ENCODE measurements around the gene NIPAL1. TPM values are rescaled to one million over a fixed set of nuclear protein-coding genes. Genes with fewer than 3 reads are reported as not detected.

The NIPAL1 gene
- polyA plus RNA-seq, 1 experiment, result 0.60 TPM

DNA sequence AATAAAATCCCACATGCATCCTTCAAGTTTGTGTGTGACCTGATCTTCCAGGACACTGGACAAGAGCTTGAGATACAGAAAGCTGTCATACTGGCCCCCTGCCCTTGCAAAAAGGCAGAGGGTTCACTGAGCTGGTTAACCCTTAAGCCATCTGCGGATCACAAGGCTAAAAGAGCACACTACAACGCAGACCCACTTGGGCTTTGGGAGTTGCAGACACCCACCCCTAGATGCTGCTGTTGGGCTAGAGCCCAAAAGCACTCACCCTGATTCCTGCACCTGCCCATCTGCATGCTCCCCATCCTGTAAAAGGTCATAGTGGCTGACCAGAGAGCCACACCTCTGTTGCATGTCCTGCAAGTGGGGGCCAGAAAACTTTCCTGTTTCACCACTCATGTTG lies 66.4 kb downstream of the NIPAL1 start:
- Histone ChIP-seq H3K4me3 (ENCODE audit: low read depth, low read length) (no peak overlapping the region), H3K27me3 (ENCODE audit: control insufficient read depth, insufficient read depth, low read length) (no peaks in the 10 kb centered on the region), H3K36me3 (ENCODE audit: control insufficient read depth, insufficient read depth, low read length) (no peaks in the 10 kb centered on the region)
- TF ChIP-seq, protein P1, sequence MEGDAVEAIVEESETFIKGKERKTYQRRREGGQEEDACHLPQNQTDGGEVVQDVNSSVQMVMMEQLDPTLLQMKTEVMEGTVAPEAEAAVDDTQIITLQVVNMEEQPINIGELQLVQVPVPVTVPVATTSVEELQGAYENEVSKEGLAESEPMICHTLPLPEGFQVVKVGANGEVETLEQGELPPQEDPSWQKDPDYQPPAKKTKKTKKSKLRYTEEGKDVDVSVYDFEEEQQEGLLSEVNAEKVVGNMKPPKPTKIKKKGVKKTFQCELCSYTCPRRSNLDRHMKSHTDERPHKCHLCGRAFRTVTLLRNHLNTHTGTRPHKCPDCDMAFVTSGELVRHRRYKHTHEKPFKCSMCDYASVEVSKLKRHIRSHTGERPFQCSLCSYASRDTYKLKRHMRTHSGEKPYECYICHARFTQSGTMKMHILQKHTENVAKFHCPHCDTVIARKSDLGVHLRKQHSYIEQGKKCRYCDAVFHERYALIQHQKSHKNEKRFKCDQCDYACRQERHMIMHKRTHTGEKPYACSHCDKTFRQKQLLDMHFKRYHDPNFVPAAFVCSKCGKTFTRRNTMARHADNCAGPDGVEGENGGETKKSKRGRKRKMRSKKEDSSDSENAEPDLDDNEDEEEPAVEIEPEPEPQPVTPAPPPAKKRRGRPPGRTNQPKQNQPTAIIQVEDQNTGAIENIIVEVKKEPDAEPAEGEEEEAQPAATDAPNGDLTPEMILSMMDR (IDR thresholded peaks at IDR 0.05; ENCODE audit: insufficient read depth, low read depth, low read length), result no peak
- CTCF ChIA-PET, result interaction anchor here (0.8 to 5.2 kb wide), 2 partner anchors 50 to 81 kb away, joined by 3 to 39 read pairs; no protein-coding TSS in a partner anchor
- POLR2A ChIA-PET, result no interaction called here
- DNase-seq (ENCODE audit: low read depth), result no peak

DNA sequence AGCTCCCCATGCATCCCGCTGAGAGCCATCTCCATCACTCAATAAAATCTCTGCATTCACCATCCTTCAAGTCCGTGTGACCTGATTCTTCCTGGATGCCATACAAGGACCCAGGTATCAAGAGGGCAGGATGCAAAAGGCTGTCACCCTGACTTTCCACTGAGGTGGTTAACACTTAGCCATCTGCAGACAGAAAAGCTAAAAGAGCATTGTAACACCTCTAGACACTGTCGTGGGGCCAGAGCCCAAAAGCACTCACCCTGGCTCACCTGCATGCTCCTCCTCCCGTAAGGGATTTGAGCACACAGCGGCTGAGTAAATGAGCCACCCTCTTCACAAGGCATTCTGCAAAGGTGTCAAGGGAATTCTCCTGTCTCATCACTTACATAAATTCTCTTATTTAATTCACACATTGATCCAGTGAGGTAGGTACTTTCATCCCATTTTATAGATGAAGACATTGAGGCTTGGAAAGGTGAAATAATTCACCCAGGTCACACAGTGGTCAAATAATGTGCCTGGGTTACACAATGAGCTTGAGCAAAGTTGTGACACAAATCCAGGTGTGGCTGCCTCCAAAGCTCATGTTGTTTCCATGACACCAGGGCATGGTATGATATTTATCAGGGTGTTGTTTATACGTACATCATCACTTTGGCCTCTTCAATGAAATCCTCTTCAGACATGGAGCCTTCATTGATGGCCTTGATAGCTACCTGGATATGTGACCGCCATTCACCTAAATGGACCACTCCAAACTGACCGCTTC lies 69.4 kb downstream of the NIPAL1 start:
- POLR2A ChIA-PET, result no interaction called here
- DNase-seq (ENCODE audit: low read depth), result no peak
- CTCF ChIA-PET, result interaction anchor here (0.6 to 5.2 kb wide), 14 partner anchors 10 to 89 kb away, joined by 3 to 39 read pairs (median 5); partner anchors contain the start of genes CNGA1, NIPAL1 and TXK
- no peak overlapping the region for H3K4me3 ChIP-seq (ENCODE audit: low read depth, low read length)
- H3K36me3 ChIP-seq (ENCODE audit: control insufficient read depth, insufficient read depth, low read length), result no peaks in the 10 kb centered on the region
- H3K27me3 ChIP-seq (ENCODE audit: control insufficient read depth, insufficient read depth, low read length), result no peaks in the 10 kb centered on the region
- TF ChIP-seq, protein P1 (IDR thresholded peaks at IDR 0.05; ENCODE audit: insufficient read depth, low read depth, low read length), result no peak

Other genes with a start within 250 kb of the NIPAL1 start
- 19.3 and 22.1 TPM in 2 replicates for gene CORIN, start 178.7 kb upstream of the NIPAL1 start, polyA plus RNA-seq (2011; rRNA removed)
- gene NFXL1, start 102.2 kb upstream of the NIPAL1 start, polyA plus RNA-seq (2011; rRNA removed), result 7.1 and 9.7 TPM in 2 replicates
- 0.04 TPM in 1 of 2 replicates, not detected in the other for gene CNGA1, start 91 bp upstream of the NIPAL1 start, polyA plus RNA-seq (2011; rRNA removed)
- 0.10 TPM in 1 of 2 replicates, not detected in the other for gene TXK, start 117.5 kb downstream of the NIPAL1 start, polyA plus RNA-seq (2011; rRNA removed)

Measured in BJ (cell line).